NCI-H524 treated with DMSO at 0.1 percent for 48 hours (cell line): ENCODE measurements around the gene ZKSCAN3.
"Not testable (repeated sequence)": the region's sequence is repeated elsewhere in the genome, so short reads cannot be mapped to it uniquely, and the experiment has no call there.

Experiments used
- DNase-seq: peaks from one replicate; lab custom pipeline; 2025; lab: John Stamatoyannopoulos, UW

The ZKSCAN3 gene

DNA sequence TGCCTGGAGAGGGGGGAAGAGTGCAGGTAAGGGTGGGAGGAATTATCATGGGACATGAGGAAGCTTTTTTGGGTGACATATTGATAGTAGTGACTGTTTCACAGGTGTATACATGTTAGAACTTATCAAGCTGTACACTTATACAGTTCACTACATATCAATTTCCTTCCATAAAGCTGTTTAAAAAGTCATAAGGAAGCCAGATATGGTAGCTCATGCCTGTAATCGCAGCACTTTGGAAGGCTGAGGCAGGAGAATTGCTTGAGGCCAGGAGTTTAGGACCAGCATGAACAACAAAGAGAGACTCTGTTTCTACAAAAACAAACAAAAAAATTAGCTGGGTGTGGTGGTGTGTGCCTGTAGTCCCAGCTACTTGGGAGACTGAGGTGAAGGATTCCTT is 28.1 kb downstream of the ZKSCAN3 start:
- DNase-seq: no peak

DNA sequence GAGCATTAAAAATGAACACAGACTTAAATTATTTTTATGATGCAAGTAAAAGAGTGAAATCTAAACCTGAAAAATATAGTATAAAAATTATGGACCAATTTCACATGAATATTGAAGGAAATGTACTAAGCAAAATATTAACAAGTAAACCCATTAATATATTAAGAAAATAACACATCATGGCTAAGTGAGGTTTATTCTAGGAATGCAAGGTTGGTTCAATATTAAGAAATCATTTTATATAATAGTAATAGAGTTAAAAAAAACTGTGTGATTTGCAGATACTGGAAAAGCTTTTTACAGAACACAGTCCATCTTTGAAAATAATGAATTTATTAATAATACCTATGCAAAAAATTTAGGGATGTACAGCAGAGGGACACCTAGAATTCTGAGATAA is 28.9 kb downstream of the ZKSCAN3 start:
- no peak for DNase-seq

DNA sequence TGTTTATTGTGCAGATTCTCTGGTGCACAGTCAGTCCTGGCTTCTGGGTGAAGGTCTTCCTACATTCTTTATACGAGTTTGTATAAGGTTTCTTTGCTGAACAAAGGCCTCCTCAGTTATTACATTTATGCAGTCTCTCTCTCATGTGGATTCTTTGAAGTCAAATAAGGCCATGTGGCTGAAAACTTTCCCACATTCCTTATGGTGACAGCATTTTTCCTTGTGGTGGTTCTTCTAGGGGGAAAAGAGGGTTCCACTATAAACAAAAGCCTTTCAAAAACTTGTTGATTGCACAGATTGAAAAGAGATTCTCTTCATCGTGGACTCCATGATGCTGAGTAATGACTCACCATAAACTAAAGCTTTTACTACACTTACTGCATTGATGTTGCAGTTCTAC is 30.6 kb downstream of the ZKSCAN3 start:
- no peak for DNase-seq

DNA sequence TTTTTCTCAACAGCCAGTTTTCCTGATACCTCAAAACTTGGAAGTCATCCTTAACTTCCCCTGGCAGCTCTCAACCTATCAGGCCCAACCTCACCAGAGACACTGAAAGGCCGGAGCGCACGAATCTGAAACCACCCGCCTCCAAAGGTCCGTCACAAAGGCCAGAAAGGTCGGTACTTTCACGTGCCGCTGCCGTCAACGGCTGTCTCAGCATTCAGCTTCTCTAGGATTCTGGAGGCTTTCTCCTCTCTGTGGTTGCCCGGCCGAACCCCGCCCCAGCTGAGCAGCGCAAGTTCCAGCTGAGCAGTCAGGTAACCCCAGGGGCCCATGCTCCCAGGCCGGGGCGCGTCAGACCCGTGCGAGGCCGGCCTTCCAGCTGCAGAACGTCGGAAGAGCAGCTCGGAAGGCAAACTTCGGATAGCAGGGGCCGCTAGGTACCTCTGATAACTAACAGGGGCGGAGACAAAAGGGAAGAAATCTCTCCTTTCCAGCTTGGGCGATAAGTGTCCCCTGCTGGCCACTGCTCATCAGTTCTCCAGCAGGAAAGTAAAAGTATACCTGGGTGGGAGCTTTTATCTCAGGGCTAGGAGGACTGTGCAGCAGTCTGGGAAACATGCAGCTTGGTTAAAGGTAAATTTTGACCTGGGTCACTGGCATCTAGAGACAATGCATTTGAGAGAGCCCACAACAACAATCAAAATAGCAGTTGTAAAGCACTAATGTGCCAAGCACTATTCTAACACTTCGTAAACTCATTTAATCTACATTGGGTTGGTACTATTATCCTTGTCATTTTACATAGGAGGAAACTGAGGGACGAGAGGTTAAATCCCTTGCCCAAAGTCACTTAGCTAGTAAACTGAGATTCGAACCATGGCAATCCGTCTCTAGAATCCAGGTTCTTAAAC is 33.7 kb downstream of the ZKSCAN3 start:
- DNase-seq: no peak

DNA sequence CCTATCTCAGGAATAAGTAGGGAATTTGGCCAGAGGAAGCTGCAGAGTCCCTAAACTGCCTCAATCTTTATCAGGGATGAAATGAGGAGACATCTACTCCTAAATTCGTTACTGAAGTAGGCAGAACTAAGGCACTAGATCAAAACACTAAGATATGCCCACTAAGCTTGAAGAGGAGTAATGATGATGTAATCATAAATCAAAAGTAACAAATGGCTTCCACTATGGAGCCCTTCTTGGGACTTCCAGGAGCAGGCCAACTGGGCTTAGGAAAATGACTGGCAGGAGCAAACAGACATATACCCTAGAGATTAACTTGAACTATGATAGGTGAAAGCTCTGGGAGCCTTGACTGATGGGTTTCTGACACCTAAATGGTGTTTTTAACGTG is 34.4 kb downstream of the ZKSCAN3 start:
- DNase-seq: no peak

DNA sequence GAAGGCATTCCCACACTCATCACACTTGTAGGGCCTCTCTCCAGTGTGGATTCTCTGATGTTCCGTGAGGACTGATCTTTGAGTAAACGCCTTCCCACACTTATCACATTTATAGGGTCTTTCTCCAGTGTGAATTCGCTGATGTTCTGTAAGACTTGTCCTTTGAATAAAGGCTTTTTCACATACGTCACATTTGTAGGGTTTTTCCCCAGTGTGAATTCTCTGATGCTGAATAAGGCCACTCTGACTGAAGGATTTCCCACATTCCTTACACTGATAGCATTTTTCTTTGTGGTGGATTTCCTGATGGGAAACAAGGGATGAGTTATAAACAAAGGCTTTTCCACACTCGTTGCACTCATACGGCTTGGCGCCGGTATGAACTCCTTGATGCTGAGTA is 40.9 kb downstream of the ZKSCAN3 start:
- no peak for DNase-seq

DNA sequence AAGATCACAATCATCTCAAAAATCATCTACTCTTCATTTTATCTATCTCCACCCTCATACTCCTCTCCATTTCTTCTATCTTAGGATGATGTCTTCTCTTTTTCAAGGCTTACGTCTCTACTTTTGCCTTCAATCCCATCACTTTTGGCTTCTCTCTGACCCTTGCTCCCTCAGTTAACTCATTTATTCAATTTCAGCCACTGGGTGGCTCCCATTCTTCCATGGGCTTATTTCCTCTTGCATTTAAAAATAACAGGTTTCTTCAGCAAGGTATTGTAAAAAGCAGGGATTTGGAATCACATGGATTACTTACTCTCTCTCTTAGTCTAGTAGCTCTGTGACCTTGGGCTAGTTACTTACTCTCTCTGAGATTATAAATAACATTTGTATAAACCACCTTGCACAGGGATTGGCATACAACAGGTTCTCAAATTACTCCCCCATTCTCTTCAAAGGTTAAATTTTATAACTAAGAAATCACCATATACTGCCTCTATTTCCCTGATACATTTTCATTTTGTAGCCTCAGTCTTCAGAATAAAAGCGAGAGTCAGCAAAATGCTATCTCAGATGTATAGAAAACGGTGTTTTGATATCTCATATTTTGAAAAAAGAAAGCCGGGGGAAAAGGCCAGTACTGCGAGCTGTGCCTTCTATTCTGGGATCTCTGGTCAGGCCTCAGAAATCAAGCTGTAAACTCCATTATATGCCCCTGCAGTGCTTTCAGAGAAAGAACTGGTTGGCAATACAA is 44.3 kb downstream of the ZKSCAN3 start:
- DNase-seq: no peak

DNA sequence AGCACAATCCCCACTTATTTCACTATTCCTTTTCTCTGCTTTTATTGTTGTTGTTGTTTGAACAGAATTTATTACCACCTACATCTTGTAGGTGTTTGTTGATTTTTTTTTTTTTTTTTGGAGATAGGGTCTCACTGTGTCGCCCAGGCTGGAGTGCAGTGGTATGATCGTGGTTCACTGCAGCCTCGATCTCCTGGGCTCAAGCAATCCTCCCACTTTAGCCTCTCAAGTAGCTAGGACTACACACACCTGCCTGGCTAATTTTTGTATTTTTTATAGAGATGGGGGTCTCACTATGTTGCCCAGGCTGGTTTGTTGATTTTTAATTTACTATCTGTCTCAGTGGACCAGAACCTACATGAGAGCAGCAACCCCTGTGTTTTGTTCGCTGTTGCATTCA is 46.2 kb downstream of the ZKSCAN3 start:
- DNase-seq: no peak

DNA sequence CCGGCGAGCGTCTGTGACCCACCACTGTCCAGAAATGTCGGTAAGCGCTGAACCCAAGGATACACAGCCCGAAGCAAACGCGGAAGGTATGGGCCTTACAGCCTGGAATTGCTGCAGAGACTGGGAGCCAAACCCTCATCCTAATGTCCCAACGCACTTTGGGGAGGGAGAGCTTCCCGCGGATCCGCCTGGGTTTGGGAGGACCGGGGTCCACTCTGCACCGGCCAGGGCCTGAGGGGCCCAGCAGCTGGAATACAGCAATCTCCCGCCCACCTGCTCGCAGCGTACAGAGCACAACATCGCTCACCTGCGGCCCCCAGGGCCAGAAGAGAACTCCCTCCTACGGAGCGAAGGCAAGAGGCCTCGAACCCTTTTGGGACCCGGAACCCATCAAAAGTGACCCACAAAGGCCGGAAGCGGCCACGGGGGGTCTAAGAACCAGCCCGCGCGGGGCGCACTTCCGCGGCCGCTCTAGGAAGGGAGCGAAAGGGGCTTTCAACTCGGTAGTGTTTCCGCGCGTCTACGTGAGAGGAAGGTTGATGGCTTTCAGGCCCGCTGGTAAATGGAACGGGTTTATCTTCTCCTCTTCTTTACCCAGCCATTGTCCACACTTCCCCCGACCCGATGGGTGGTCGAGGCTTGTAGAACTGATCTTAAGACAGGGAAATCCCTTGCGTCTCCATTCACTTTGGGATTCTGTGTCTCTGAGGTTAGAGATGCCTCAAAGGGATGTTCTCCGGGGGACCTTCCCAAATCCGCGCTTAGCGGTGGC is 49.8 kb downstream of the ZKSCAN3 start, which contains the start of gene ZSCAN12:
ZSCAN12 (minus strand) TSS at position 398 of the 772 bp plus-strand sequence. CDS start 1,342 bp downstream, outside the sequence.
- DNase-seq: peak; percentile 44

DNA sequence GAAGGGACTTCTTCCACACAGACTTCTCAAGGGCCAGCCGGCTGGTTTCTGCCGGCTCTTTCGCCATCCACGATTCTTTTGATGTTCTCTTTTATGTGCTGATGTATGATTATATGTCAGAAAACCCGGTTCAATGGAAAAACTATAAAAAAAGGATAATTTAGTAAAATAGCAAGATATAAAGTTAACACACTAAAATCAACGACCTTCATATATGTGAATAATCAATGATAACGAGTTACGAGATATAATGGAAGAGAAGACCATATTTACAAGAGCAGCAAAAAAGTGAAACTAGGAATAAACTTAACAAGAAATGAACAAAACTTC is 50.3 kb downstream of the ZKSCAN3 start:
- no peak for DNase-seq

DNA sequence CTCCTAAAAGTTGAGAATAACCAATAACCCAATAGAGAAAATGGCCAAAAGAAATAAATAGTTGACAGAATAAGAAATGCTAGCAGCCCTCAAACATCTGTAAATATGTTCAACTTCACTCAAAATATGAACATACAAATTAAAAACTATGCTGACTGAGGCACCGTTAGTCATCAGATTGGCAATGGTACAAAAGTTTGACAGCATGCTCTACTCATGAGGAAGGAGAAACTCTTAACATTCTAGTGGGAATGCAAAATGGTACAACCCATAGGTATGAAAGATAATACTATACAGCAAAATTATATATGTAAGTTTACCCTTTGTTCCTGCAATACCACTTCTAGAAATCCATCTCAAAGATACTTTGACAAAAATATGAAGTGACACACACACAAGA is 51.4 kb downstream of the ZKSCAN3 start:
- DNase-seq: no peak

DNA sequence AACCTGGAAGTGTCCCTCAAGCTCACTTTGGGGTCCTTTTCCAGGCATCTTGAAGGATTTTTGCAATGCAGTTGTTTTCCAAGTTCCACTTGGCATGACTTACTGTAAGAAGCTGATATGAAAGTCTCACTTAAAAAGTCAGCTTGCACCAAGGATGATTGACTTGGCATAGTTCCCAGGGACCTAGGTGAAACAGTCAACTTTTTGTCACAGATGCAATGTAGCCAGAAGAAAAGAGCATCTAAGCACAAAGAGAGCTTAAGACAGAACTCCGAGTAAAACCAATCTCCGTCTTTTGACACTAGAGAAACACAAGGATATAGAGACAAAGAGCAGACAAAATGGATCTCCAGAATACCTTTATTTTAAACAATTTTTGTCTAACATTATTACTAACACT is 52.5 kb downstream of the ZKSCAN3 start:
- DNase-seq: no peak

DNA sequence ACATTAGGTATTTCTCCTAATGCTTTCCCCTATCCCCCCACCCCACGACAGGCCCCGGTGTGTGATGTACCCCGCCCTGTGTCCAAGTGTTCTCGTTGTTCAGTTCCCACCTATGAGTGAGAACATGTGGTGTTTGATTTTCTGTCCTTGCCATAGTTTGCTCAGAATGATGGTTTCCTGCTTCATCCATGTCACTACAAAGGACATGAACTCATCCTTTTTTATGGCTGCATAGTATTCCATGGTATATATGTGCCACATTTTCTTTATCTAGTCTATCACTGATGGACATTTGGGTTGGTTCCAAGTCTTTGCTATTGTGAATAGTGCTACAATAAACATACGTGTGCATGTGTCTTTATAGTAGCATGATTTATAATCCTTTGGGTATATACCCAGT is 54.2 kb downstream of the ZKSCAN3 start:
- not testable (repeated sequence) for DNase-seq

DNA sequence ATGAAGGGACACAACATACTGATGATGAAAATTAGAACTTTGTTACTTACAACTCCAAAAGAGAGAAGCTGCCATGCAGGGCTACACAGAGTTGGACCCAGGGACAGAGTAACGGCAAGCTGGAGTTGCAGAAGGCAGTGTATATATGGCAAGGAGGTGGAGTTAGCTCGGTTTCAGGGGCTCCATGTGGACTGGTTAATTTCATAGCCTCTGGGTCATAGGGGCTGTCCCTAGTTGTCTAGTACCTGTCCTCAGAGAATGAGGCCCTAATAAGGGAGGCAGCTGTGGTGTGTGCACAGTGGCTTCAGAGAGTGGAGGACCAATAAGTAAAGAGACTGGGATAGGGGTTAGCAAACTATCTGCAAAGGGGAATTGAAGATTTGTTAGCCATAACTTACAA is 57.7 kb downstream of the ZKSCAN3 start:
- no peak for DNase-seq

DNA sequence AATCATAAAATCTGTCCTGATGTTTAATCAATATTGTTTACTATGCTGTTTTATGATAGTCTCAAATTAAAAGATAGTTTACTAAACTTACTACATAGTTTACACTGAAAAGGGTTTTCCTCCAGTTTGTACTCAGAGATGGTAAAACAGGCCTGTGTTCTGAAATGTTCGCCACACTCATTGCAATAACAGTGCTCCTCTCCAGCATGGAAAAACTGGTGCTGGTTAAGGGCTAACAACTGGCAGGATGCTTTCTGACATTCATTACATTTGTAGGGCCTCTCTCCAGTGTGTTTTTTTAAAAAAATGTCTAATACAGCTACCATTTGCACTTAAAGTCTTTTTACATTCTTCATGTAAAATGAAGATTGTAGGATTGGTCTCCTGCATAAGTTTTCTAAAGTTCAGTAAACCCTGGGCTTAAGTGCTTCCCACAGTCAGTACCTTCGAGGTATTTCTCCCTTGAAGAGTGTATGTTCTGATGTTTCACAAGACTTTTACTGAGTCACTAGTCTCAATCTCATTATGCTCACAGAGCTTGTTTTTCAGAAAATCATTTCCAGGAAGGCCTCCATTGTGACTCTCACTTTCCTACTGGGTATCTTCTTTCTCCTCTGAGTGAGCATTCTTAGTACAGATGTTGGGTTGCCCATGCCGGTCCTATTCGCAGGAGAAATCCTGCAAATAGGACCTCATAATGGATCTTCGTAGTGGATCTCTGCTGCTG is 58.5 kb downstream of the ZKSCAN3 start:
- no peak for DNase-seq

DNA sequence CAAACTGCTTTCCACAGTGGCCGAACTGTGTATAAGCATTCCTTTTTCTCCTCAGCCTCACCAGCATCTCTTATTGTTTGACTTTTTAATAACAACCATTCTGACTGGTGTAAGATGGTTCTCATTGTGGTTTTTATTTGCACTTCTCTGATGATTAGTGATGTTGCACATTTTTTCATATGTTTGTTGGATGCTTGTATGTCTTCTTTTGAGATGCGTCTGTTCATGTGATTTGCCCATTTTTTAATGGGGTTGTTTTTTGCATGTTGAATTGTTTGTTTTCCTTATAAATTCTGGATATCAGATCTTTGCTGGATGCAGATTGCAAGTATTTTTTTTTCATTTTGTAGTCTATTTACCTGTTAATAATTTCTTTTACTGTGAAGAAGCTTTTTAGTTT is 61.0 kb downstream of the ZKSCAN3 start:
- DNase-seq: no peak

DNA sequence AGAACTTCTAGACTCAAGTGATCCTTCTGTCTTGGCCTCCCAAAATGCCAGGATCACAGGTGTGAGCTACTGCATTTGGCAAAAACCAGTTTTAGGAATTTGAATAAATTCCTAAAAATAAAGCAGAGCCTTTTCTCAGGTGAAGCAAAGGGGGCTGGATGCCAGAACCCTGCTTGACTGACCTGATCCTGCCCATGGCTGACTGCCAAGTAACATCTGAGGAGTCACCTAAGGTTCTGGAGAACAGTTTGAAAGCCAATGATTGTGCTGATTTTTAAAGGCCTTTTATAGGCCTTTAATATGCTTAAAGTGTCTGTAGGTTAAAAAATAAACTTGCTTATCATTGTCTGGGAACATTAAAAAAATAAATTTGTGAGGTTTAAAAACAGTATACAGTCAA is 63.9 kb downstream of the ZKSCAN3 start:
- no peak for DNase-seq
